SK-N-SH treated with all-trans-retinoic acid at 6 μM for 48 hours (cell line): ENCODE measurements around the gene NF1.

Experiments
- ATAC-seq: fragments of 200-7000 bp; cut with Tn5 transposase; 3 replicates; pipeline ENCODE4 v1.9.1; 2020; ENCODE audit warnings: mild to moderate bottlenecking, moderate library complexity
- ARNTL ChIP-seq: fragments of 450-650 bp; formaldehyde crosslinking; IDR thresholded peaks from 2 replicates; pipeline ENCODE4 v1.5.0; 2020; ENCODE audit warnings: low read depth, mild to moderate bottlenecking, moderate library complexity, borderline replicate concordance
- BACH2 ChIP-seq: fragments of 250-450 bp; sonication (Bioruptor Pico); IDR thresholded peaks from 2 replicates; pipeline ENCODE4 v1.9.0; 2021; ENCODE audit warnings: mild to moderate bottlenecking, borderline replicate concordance
- CSDC2 ChIP-seq: fragments of 250-450 bp; sonication (Bioruptor Pico); IDR thresholded peaks from 2 replicates; pipeline ENCODE4 v1.5.0; 2020; ENCODE audit warnings: mild to moderate bottlenecking, moderate library complexity
- CSRNP3 ChIP-seq: fragments of 250-450 bp; sonication (Bioruptor Pico); IDR thresholded peaks from 2 replicates; pipeline ENCODE4 v1.5.1; 2021; ENCODE audit warnings: mild to moderate bottlenecking, moderate library complexity
- ESRRG ChIP-seq: fragments of 250-450 bp; sonication (Bioruptor Pico); IDR thresholded peaks from 2 replicates; pipeline ENCODE4 v1.6.1; 2021; ENCODE audit warnings: mild to moderate bottlenecking
- GLIS3 ChIP-seq: fragments of 250-450 bp; sonication (Bioruptor Pico); IDR thresholded peaks from 2 replicates; pipeline ENCODE4 v1.5.0; 2020; ENCODE audit warnings: mild to moderate bottlenecking, moderate library complexity
- ISL1 ChIP-seq: fragments of 250-450 bp; sonication (Bioruptor Pico); IDR thresholded peaks from 2 replicates; pipeline ENCODE4 v2.1.2; 2022; ENCODE audit warnings: mild to moderate bottlenecking, moderate library complexity
- OSR1 ChIP-seq: fragments of 250-450 bp; sonication (Bioruptor Pico); IDR thresholded peaks from 2 replicates; pipeline ENCODE4 v1.8.0; 2022; ENCODE audit warnings: moderate library complexity, mild to moderate bottlenecking, inconsistent platforms
- PATZ1 ChIP-seq: fragments of 250-450 bp; sonication (Bioruptor Pico); IDR thresholded peaks from 2 replicates; pipeline ENCODE4 v1.8.0; 2020; ENCODE audit warnings: mild to moderate bottlenecking, moderate library complexity, borderline replicate concordance
- PPARA ChIP-seq: fragments of 250-450 bp; sonication (Bioruptor Pico); IDR thresholded peaks from 2 replicates; pipeline ENCODE4 v1.5.0; 2020; ENCODE audit warnings: mild to moderate bottlenecking, borderline replicate concordance
- RARB ChIP-seq: fragments of 250-450 bp; sonication (Bioruptor Pico); IDR thresholded peaks from 2 replicates; pipeline ENCODE4 v1.8.0; 2021; ENCODE audit warnings: mild to moderate bottlenecking, moderate library complexity
- SNAI2 ChIP-seq: fragments of 250-450 bp; sonication (Bioruptor Pico); IDR thresholded peaks from 2 replicates; pipeline ENCODE4 v1.5.0; 2020; ENCODE audit warnings: mild to moderate bottlenecking, moderate library complexity
- TCF4 ChIP-seq: fragments of 250-450 bp; sonication (Bioruptor Pico); IDR thresholded peaks from 2 replicates; pipeline ENCODE4 v1.8.0; 2021; ENCODE audit warnings: mild to moderate bottlenecking, moderate library complexity, borderline replicate concordance
- TOX ChIP-seq: fragments of 250-450 bp; sonication (Bioruptor Pico); IDR thresholded peaks from 2 replicates; pipeline ENCODE4 v1.8.0; 2021; ENCODE audit warnings: mild to moderate bottlenecking, moderate library complexity, borderline replicate concordance
- ZC3H10 ChIP-seq: fragments of 250-450 bp; sonication (Bioruptor Pico); IDR thresholded peaks from 2 replicates; pipeline ENCODE4 v1.5.1; 2021; ENCODE audit warnings: mild to moderate bottlenecking, moderate library complexity
- ZFP3 ChIP-seq: fragments of 250-450 bp; sonication (Bioruptor Pico); IDR thresholded peaks from 2 replicates; pipeline ENCODE4 v1.5.0; 2020; ENCODE audit warnings: mild to moderate bottlenecking, moderate library complexity
- ZFP30 ChIP-seq: fragments of 450-650 bp; formaldehyde crosslinking; IDR thresholded peaks from 2 replicates; pipeline ENCODE4 v1.5.0; 2022; ENCODE audit warnings: mild to moderate bottlenecking, moderate library complexity
- ZNF8 ChIP-seq: fragments of 450-650 bp; formaldehyde crosslinking; IDR thresholded peaks from 2 replicates; pipeline ENCODE4 v1.5.0; 2020; ENCODE audit warnings: mild to moderate bottlenecking, moderate library complexity
- TF ChIP-seq, protein P1 (sequence below): fragments of 250-450 bp; sonication (Bioruptor Pico); IDR thresholded peaks from 2 replicates; pipeline ENCODE4 v1.8.0; 2021; ENCODE audit warnings: low read depth, mild to moderate bottlenecking, moderate library complexity, borderline replicate concordance
- TF ChIP-seq, protein P2 (sequence below): fragments of 250-450 bp; sonication (Bioruptor Pico); IDR thresholded peaks from 2 replicates; pipeline ENCODE4 v1.5.1; 2020; ENCODE audit warnings: low read depth, mild to moderate bottlenecking, moderate library complexity

Gene NF1

GRCh38 chr17:31128241-31128640, 33.5 kb downstream of the NF1 start:
- ATAC-seq = no peak
- TF ChIP-seq ZNF8 (CRISPR knock-in tag) (no peak), TOX (CRISPR knock-in tag) (no peak), ZFP30 (CRISPR knock-in tag) (no peak), ISL1 (CRISPR knock-in tag) (no peak), SNAI2 (CRISPR knock-in tag) (no peak), GLIS3 (CRISPR knock-in tag) (no peak), CSRNP3 (CRISPR knock-in tag) (no peak), ARNTL (CRISPR knock-in tag) (no peak), ZFP3 (CRISPR knock-in tag) (no peak), BACH2 (CRISPR knock-in tag) (no peak), OSR1 (CRISPR knock-in tag) (no peak), TCF4 (CRISPR knock-in tag) (no peak), ESRRG (CRISPR knock-in tag) (no peak), PATZ1 (CRISPR knock-in tag) (no peak), RARB (no peak), ZC3H10 (CRISPR knock-in tag) (no peak)
- TF ChIP-seq, protein P1, sequence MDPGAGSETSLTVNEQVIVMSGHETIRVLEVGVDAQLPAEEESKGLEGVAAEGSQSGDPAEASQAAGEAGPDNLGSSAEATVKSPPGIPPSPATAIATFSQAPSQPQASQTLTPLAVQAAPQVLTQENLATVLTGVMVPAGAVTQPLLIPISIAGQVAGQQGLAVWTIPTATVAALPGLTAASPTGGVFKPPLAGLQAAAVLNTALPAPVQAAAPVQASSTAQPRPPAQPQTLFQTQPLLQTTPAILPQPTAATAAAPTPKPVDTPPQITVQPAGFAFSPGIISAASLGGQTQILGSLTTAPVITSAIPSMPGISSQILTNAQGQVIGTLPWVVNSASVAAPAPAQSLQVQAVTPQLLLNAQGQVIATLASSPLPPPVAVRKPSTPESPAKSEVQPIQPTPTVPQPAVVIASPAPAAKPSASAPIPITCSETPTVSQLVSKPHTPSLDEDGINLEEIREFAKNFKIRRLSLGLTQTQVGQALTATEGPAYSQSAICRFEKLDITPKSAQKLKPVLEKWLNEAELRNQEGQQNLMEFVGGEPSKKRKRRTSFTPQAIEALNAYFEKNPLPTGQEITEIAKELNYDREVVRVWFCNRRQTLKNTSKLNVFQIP = no peak
- TF ChIP-seq, protein P2, sequence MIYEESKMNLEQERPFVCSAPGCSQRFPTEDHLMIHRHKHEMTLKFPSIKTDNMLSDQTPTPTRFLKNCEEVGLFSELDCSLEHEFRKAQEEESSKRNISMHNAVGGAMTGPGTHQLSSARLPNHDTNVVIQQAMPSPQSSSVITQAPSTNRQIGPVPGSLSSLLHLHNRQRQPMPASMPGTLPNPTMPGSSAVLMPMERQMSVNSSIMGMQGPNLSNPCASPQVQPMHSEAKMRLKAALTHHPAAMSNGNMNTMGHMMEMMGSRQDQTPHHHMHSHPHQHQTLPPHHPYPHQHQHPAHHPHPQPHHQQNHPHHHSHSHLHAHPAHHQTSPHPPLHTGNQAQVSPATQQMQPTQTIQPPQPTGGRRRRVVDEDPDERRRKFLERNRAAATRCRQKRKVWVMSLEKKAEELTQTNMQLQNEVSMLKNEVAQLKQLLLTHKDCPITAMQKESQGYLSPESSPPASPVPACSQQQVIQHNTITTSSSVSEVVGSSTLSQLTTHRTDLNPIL (CRISPR knock-in tag) = no peak

DNA sequence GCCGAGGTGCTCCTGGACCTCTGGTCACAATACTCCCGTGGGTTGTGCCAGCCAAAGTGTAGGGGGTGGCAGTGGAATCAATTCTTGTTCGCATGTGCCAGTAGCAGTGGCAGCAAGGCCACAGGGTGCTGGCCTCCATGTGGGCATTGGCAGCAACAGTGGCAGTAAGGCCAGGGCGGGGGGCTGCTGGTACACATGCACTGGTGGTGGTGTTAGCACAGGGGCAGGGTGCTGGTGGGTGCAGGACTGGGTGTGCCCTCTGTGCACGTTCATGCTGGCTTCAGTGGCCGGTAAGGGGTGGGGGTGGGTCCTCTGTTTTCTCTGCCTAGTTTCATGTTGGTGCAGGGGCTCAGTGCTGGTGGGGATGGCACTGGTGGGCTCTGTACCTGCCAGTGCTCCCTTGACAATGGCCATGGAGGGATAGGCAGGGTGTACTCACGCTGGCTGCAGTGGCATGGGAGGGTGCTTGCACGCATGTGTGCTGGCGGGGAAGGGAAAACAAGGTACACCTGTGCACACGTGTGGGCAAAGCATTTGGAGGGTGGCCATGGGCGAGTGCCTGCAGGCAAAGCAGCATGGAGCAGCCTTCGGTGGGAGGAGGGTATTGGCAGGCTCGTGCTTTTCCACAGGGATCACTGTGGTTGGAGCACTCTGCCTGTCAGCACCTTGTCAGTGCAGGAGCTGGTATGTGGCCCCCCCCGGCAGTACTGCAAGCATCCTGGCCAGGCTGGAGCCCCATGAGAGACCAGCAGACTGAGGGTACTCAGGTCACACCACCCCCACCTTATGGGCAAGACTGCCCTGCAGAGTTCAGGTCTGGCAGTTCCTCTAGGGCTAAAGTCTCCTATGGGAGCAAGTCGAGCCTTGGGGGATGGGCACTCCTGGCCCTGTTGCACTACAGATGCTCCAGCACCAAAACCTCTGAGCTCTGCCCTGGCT, 35.8 kb downstream of the NF1 start:
- no peak for TF ChIP-seq OSR1 (CRISPR knock-in tag)
- no peak for TF ChIP-seq CSDC2 (CRISPR knock-in tag)
- TF ChIP-seq TCF4 (CRISPR knock-in tag) = no peak
- TF ChIP-seq ZC3H10 (CRISPR knock-in tag) = no peak
- TF ChIP-seq ZNF8 (CRISPR knock-in tag) = no peak
- TF ChIP-seq SNAI2 (CRISPR knock-in tag) = no peak
- TF ChIP-seq, protein P2 (CRISPR knock-in tag) = no peak
- TF ChIP-seq PATZ1 (CRISPR knock-in tag) = no peak
- TF ChIP-seq, protein P1 = no peak
- TF ChIP-seq ZFP3 (CRISPR knock-in tag) = no peak
- no peak for TF ChIP-seq ZFP30 (CRISPR knock-in tag)
- no peak for TF ChIP-seq PPARA (CRISPR knock-in tag)
- TF ChIP-seq ARNTL (CRISPR knock-in tag) = no peak
- peak; percentile 53 for ATAC-seq
